Smooth muscle cell (in vitro differentiated cells): ENCODE measurements around the gene CFAP74. TPM values are rescaled to one million over a fixed set of nuclear protein-coding genes. Genes with fewer than 3 reads are reported as not detected.

Source experiments
- DNase-seq: peaks from one replicate; lab custom pipeline; 2025; ENCODE audit not compliant: unreplicated experiment; lab: John Stamatoyannopoulos, UW
- H2AFZ ChIP-seq: fragments of 200-600 bp; sonication (generic); 2 replicates; pipeline ENCODE4 v1.6.0; 2016; ENCODE audit warnings: antibody characterized with exemption, low read depth, mild to moderate bottlenecking
- H3F3A ChIP-seq: fragments of 200-600 bp; sonication (generic); 2 replicates; pipeline ENCODE4 v1.6.0; 2017; ENCODE audit warnings: antibody characterized with exemption, low read depth
- H3K27ac ChIP-seq: fragments of 200-600 bp; sonication (generic); 2 replicates; pipeline ENCODE4 v1.5.1; 2016; ENCODE audit warnings: low read depth, mild to moderate bottlenecking
- H3K27me3 ChIP-seq: fragments of 200-600 bp; sonication (generic); 2 replicates; pipeline ENCODE4 v1.6.1; 2016; ENCODE audit warnings: low read depth, mild to moderate bottlenecking
- H3K36me3 ChIP-seq: fragments of 200-600 bp; sonication (generic); 2 replicates; pipeline ENCODE4 v1.5.1; 2016; ENCODE audit warnings: low read depth
- H3K4me1 ChIP-seq: fragments of 200-600 bp; sonication (generic); 2 replicates; pipeline ENCODE4 v1.5.1; 2016; ENCODE audit warnings: low read depth
- H3K4me2 ChIP-seq: fragments of 200-600 bp; sonication (generic); 2 replicates; pipeline ENCODE4 v1.6.0; 2016; ENCODE audit warnings: mild to moderate bottlenecking
- H3K4me3 ChIP-seq: fragments of 200-600 bp; sonication (generic); 2 replicates; pipeline ENCODE4 v1.5.1; 2016; ENCODE audit warnings: mild to moderate bottlenecking
- H3K79me2 ChIP-seq: fragments of 200-600 bp; sonication (generic); 2 replicates; pipeline ENCODE4 v1.6.0; 2016; ENCODE audit warnings: low read depth, mild to moderate bottlenecking
- H3K9ac ChIP-seq: fragments of 200-600 bp; sonication (generic); 2 replicates; pipeline ENCODE4 v1.6.0; 2016; ENCODE audit warnings: low read depth
- H3K9me3 ChIP-seq: fragments of 200-600 bp; sonication (generic); replicated peaks from 2 replicates; pipeline ENCODE4 v1.5.1; 2016; ENCODE audit warnings: low read depth
- H4K20me1 ChIP-seq: fragments of 200-600 bp; sonication (generic); 2 replicates; pipeline ENCODE4 v1.6.0; 2016; ENCODE audit warnings: low read depth
- WGBS: methylation state at CpG from one replicate; pipeline ENCODE4 v1.1.7; 2016; ENCODE audit warnings: low lambda C conversion rate; 5-methylcytosine and 5-hydroxymethylcytosine counted together
- polyA plus RNA-seq: library from polyadenylated mRNA; unstranded; fragments of >200 nt; fragmentation: Nextera tagmentation; extraction: Ambion mirVana; gene quantifications from 2 replicates; pipeline ENCODE4 v1.2.1, GENCODE V29; 2016
- total RNA-seq: library from RNA; depleted of rRNA; stranded (reverse); fragments of >200 nt; gene quantifications from 2 replicates; pipeline ENCODE4 v1.2.3, GENCODE V29; 2014
- TF ChIP-seq, protein P1 (sequence below): fragments of 200-600 bp; sonication (generic); IDR thresholded peaks from 2 replicates; pipeline ENCODE4 v1.5.1; 2017; ENCODE audit warnings: borderline replicate concordance, mild to moderate bottlenecking, antibody characterized with exemption; ENCODE audit not compliant: insufficient read depth, poor library complexity, severe bottlenecking

CFAP74 gene
- total and polyA plus RNA-seq, 2 experiments from 2014 or later = not detected

DNA sequence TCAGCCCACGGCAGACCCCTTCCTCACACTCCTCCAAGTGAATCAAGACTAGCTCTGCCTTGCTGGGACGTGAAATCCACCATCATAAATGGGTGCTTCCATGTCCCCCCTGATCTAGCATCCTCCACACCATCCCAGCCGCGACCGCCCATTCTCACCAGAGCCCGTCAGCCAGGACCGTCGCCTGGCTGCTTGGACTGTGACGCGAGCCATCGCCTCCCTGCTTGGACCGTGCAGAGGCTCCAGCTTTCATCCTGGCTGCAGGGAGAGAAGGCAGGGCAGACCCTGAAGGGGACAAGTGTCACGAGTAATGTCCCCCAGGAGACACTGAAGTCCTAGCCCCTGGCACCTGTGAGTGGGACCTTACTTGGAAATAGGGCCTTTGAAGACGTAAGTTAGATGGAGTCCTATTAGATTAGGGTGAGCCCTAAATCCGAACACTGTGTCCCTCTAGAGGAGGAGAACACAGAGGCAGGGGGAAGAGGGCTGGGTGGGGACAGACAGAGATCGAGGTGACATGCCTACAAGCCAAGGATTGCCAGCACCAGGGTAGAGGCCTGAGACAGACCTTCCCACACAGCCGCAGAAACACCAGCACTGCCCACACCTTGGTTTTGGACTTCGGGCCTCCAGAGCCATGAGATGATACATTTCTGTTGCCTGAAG, 33.9 kb upstream of the CFAP74 start:
- Histone ChIP-seq H3K4me2 (no peak overlapping the region), H3K27me3 (peaks cover 2% of the 10 kb centered on the region), H3K36me3 (no peaks in the 10 kb centered on the region), H3K27ac (no peak overlapping the region), H3K4me3 (no peak overlapping the region), H2AFZ (no peak overlapping the region), H4K20me1 (no peaks in the 10 kb centered on the region), H3K9ac (no peak overlapping the region), H3F3A (no peaks in the 10 kb centered on the region), H3K9me3 (no peaks in the 10 kb centered on the region), H3K4me1 (no peaks in the 10 kb centered on the region), H3K79me2 (no peaks in the 10 kb centered on the region)
- 85% methylated on average over 17 of the region's 18 CpGs for WGBS
- TF ChIP-seq, protein P1, sequence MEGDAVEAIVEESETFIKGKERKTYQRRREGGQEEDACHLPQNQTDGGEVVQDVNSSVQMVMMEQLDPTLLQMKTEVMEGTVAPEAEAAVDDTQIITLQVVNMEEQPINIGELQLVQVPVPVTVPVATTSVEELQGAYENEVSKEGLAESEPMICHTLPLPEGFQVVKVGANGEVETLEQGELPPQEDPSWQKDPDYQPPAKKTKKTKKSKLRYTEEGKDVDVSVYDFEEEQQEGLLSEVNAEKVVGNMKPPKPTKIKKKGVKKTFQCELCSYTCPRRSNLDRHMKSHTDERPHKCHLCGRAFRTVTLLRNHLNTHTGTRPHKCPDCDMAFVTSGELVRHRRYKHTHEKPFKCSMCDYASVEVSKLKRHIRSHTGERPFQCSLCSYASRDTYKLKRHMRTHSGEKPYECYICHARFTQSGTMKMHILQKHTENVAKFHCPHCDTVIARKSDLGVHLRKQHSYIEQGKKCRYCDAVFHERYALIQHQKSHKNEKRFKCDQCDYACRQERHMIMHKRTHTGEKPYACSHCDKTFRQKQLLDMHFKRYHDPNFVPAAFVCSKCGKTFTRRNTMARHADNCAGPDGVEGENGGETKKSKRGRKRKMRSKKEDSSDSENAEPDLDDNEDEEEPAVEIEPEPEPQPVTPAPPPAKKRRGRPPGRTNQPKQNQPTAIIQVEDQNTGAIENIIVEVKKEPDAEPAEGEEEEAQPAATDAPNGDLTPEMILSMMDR = no peak
- no peak for DNase-seq

DNA sequence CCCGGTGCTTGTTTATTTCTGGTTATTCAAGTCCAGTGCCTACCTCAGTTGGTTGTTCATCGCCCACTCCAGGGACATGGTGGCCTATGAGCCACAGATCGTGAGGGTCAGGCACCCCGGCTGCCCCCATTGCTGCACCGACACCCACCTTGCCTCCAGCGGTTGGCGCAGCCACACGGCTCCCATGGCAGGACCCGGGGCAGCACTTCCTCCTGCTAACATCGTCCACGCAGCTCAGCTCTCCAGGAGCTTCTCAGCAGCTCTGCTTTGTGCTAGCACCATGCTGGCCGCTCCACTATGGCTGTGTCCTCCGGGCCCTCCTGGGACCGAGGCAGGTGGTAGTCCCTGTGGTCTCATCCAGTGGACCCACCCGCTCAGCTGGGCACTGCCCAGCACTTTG, 32.7 kb upstream of the CFAP74 start:
- H3F3A ChIP-seq = no peaks in the 10 kb centered on the region
- no peak for DNase-seq
- H3K9ac ChIP-seq = no peak overlapping the region
- peaks cover 2% of the 10 kb centered on the region for H3K27me3 ChIP-seq
- TF ChIP-seq, protein P1 = no peak
- no peaks in the 10 kb centered on the region for H3K36me3 ChIP-seq
- H3K79me2 ChIP-seq = no peaks in the 10 kb centered on the region
- H4K20me1 ChIP-seq = no peaks in the 10 kb centered on the region
- H3K27ac ChIP-seq = no peak overlapping the region
- no peaks in the 10 kb centered on the region for H3K9me3 ChIP-seq
- H3K4me3 ChIP-seq = no peak overlapping the region
- no peak overlapping the region for H2AFZ ChIP-seq
- H3K4me1 ChIP-seq = no peaks in the 10 kb centered on the region
- H3K4me2 ChIP-seq = no peak overlapping the region
- 90% methylated on average over 15 of the region's 15 CpGs for WGBS

DNA sequence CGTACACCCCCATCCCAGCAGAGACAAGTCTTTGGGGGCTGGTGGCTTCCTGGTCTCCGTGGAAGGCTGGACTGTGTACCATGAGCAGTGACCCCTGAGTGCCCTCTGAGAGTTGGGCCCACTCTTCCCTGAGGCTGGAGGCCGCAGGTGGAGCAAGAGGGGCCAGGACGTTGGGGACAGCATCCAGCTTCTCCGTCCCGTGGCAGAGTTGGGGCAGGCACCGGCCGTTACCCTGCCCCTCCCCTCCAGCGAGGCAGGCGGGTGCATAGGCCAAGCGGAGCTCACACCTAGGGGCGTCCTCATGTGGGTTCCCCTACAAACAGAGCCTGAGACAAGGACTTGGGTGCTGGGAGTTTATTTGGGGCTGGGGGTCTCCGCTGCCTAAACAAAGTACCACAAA, 29.6 kb upstream of the CFAP74 start:
- H2AFZ ChIP-seq = no peak overlapping the region
- TF ChIP-seq, protein P1 = no peak
- no peaks in the 10 kb centered on the region for H3K9me3 ChIP-seq
- H3K9ac ChIP-seq = no peak overlapping the region
- WGBS = 86% methylated on average over 13 of the region's 13 CpGs
- no peak overlapping the region for H3K27ac ChIP-seq
- no peaks in the 10 kb centered on the region for H3K79me2 ChIP-seq
- H3K4me1 ChIP-seq = no peaks in the 10 kb centered on the region
- DNase-seq = no peak
- no peaks in the 10 kb centered on the region for H3F3A ChIP-seq
- no peaks in the 10 kb centered on the region for H3K36me3 ChIP-seq
- no peak overlapping the region for H3K4me3 ChIP-seq
- H3K4me2 ChIP-seq = no peak overlapping the region
- no peaks in the 10 kb centered on the region for H4K20me1 ChIP-seq
- no peaks in the 10 kb centered on the region for H3K27me3 ChIP-seq

DNA sequence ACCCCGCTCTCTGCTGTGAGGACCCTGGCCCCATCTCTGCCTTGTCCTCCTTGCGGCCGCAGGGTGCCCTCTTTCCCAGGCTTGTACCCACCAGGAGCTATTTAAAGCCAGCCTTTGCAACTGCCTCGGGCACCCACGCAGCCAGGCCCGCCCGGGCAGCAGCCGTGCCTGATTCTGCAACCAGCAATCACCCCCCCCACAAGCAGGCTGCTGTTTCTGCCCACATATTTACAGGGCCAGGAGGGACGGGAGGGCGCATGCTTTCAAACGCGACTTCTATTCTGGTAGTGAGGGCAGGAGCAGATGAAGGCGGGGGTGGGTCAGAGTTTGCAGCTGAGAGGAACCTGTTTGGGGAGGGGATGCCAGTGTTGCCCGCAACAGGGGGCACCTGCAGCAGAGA, 29.2 kb upstream of the CFAP74 start:
- H2AFZ ChIP-seq = no peak overlapping the region
- no peaks in the 10 kb centered on the region for H3K9me3 ChIP-seq
- H3F3A ChIP-seq = no peaks in the 10 kb centered on the region
- TF ChIP-seq, protein P1 = no peak
- no peak for DNase-seq
- no peak overlapping the region for H3K4me2 ChIP-seq
- H3K27me3 ChIP-seq = no peaks in the 10 kb centered on the region
- no peaks in the 10 kb centered on the region for H4K20me1 ChIP-seq
- H3K4me1 ChIP-seq = no peaks in the 10 kb centered on the region
- no peaks in the 10 kb centered on the region for H3K79me2 ChIP-seq
- no peak overlapping the region for H3K9ac ChIP-seq
- WGBS = 89% methylated on average over 14 of the region's 14 CpGs
- no peak overlapping the region for H3K27ac ChIP-seq
- no peaks in the 10 kb centered on the region for H3K36me3 ChIP-seq
- no peak overlapping the region for H3K4me3 ChIP-seq
